Keratinocyte (primary cell): ENCODE measurements around the gene WDR3. TPM values are rescaled to one million over a fixed set of nuclear protein-coding genes. Genes with fewer than 3 reads are reported as not detected.

Source experiments
- DNase-seq: peaks from one replicate; pipeline ENCODE4 v3.0.0-alpha.2; 2011; ENCODE audit warnings: low read depth, missing footprints, low spot score
- FAIRE-seq: peaks from 2 replicates; lab custom pipeline; 2011; peaks lifted over from hg19 to GRCh38; lab: Jason Lieb, UNC
- H2AFZ ChIP-seq: 2 replicates; pipeline ENCODE4 v1.6.0; 2012; ENCODE audit warnings: low read length, control low read depth, inconsistent platforms; ENCODE audit not compliant: control insufficient read depth
- H3K27ac ChIP-seq: 2 replicates; pipeline ENCODE4 v1.5.1; 2011; ENCODE audit warnings: low read length; ENCODE audit not compliant: control insufficient read depth, insufficient read depth
- H3K27me3 ChIP-seq: 3 replicates; pipeline ENCODE4 v1.6.0; 2011; ENCODE audit warnings: low read length; ENCODE audit not compliant: control insufficient read depth, insufficient read depth; ENCODE audit errors: extremely low read depth
- H3K36me3 ChIP-seq, 2 experiments: 2 replicates in 1 of 2; 3 replicates in 1 of 2; pipeline ENCODE4 v1.5.1; 2011; ENCODE audit warnings: low read length in 2 of 2, mild to moderate bottlenecking in 1 of 2; ENCODE audit not compliant: control insufficient read depth in 2 of 2, insufficient read depth in 2 of 2; ENCODE audit errors: extremely low read depth in 1 of 2
- H3K4me1 ChIP-seq: 3 replicates; pipeline ENCODE4 v1.5.1; 2011; ENCODE audit warnings: low read length; ENCODE audit not compliant: control insufficient read depth, insufficient read depth; ENCODE audit errors: extremely low read depth
- H3K4me2 ChIP-seq: 3 replicates; pipeline ENCODE4 v1.6.0; 2011; ENCODE audit warnings: low read depth, low read length; ENCODE audit not compliant: control insufficient read depth, insufficient read depth; ENCODE audit errors: extremely low read depth
- H3K4me3 ChIP-seq, 3 experiments: fragments of 200-600 bp in 1 of 3; sonication (generic) in 1 of 3; 2 replicates in 2 of 3; 3 replicates in 1 of 3; pipeline ENCODE4 v1.5.1; 2011 to 2016; ENCODE audit warnings: low read length in 3 of 3, mild to moderate bottlenecking in 3 of 3, control low read depth in 2 of 3, inconsistent platforms in 1 of 3, low read depth in 1 of 3, mixed read lengths in 1 of 3, mixed run types in 1 of 3, moderate library complexity in 1 of 3; ENCODE audit not compliant: control insufficient read depth in 2 of 3, insufficient read depth in 2 of 3; ENCODE audit errors: extremely low read depth in 1 of 3
- H3K79me2 ChIP-seq: 2 replicates; pipeline ENCODE4 v1.6.0; 2012; ENCODE audit warnings: low read length; ENCODE audit not compliant: control insufficient read depth, insufficient read depth
- H3K9ac ChIP-seq: 3 replicates; pipeline ENCODE4 v1.6.0; 2011; ENCODE audit warnings: low read length; ENCODE audit not compliant: control insufficient read depth, insufficient read depth; ENCODE audit errors: extremely low read depth
- H3K9me1 ChIP-seq: 3 replicates; pipeline ENCODE4 v1.6.0; 2011; ENCODE audit warnings: low read length; ENCODE audit not compliant: control insufficient read depth, insufficient read depth; ENCODE audit errors: extremely low read depth
- H3K9me3 ChIP-seq: 2 replicates; pipeline ENCODE4 v1.5.1; 2012; ENCODE audit warnings: low read depth, low read length; ENCODE audit not compliant: control insufficient read depth
- H4K20me1 ChIP-seq: 3 replicates; pipeline ENCODE4 v1.6.0; 2011; ENCODE audit warnings: low read length; ENCODE audit not compliant: control insufficient read depth, insufficient read depth; ENCODE audit errors: extremely low read depth
- CTCF ChIP-seq, 3 experiments: IDR thresholded peaks in 1 of 3; conservative IDR thresholded peaks in 1 of 3; optimal IDR thresholded peaks in 1 of 3; 2 replicates in 2 of 3; 3 replicates in 1 of 3; pipeline versions ENCODE3 to v1.5.1; 2011; ENCODE audit warnings: low read length in 3 of 3, mild to moderate bottlenecking in 3 of 3, moderate library complexity in 2 of 3, control low read depth in 1 of 3, inconsistent platforms in 1 of 3; ENCODE audit not compliant: insufficient read depth in 2 of 3; ENCODE audit errors: extremely low read depth in 1 of 3
- EZH2 ChIP-seq: IDR thresholded peaks from one replicate; pipeline ENCODE4 v1.6.1; 2012; ENCODE audit warnings: inconsistent platforms, mild to moderate bottlenecking, low read length, moderate library complexity
- dilution Hi-C: fragments of 300-500 bp; cut with MboI; formaldehyde crosslinking; loops from one replicate; pipeline ENCODE4 v1.7.0; 2020; ENCODE audit warnings: low sequenced_read_pairs; ENCODE audit not compliant: extremely low pct_ligation_motif_present
- polyA plus RNA-seq, 5 experiments: library from polyadenylated mRNA; depleted of rRNA in 3 of 5; stranded (reverse) in 3 of 5; stranded (forward) in 1 of 5; unstranded in 1 of 5; fragments of >200 nt; gene quantifications; 1 replicate in 1 of 5; 2 replicates in 3 of 5; 3 replicates in 1 of 5; pipeline versions ENCODE4 v1.2.1 to v1.2.3, GENCODE V29; 2011 to 2012; ENCODE audit warnings: missing spikeins in 2 of 5, low read depth in 1 of 5, low replicate concordance in 1 of 5

Gene WDR3
- polyA plus RNA-seq, 1 donor (not counting 4 experiments of a cell fraction or from before 2014, with no cell fraction given) = 47.8 TPM

GRCh38 chr1:117930484-117930883 lies 945 bp downstream of the WDR3 start:
- Histone ChIP-seq H3K9me3 (no peaks in the 10 kb centered on the region), H3K4me1 (peaks cover 16% of the 10 kb centered on the region), H3K27ac (peak overlapping the region; percentile 75), H3K27me3 (no peaks in the 10 kb centered on the region), H3K9me1 (no peaks in the 10 kb centered on the region), H3K4me2 (peak overlapping the region; percentile 79), H3K4me3 (peak overlapping the region; percentile 93 to 100 (median 97)), H3K36me3 (peaks cover 5 to 15% of the 10 kb centered on the region in 2 experiments), H3K9ac (peak overlapping the region; percentile 92), H2AFZ (peak overlapping the region; percentile 100), H4K20me1 (no peaks in the 10 kb centered on the region), H3K79me2 (peaks cover 78% of the 10 kb centered on the region)
- no peak for DNase-seq
- dilution Hi-C loops = no loop called here
- TF ChIP-seq CTCF (optimal IDR thresholded peaks at IDR 0.05 in 1 of 3, IDR thresholded peaks at IDR 0.05 in 1 of 3, conservative IDR thresholded peaks at IDR 0.05 in 1 of 3; ENCODE audit: extremely low read depth in 1 of 3, insufficient read depth in 2 of 3, low read length in 3 of 3) (no peak), EZH2 (no peak)
- no peak for FAIRE-seq

- peaks cover 59% of the 10 kb centered on the region for H3K79me2 ChIP-seq
- H3K36me3 ChIP-seq = peaks cover 5 to 15% of the 10 kb centered on the region in 2 experiments
- H3K9ac ChIP-seq = no peak overlapping the region
- H3K4me2 ChIP-seq = no peak overlapping the region
- DNase-seq (no peak), FAIRE-seq (no peak)
- no peak overlapping the region for H2AFZ ChIP-seq
- H3K9me3 ChIP-seq = no peaks in the 10 kb centered on the region
- H3K9me1 ChIP-seq = no peaks in the 10 kb centered on the region
- no peak overlapping the region for H3K27ac ChIP-seq
- no peak for TF ChIP-seq CTCF (optimal IDR thresholded peaks at IDR 0.05 in 1 of 3, IDR thresholded peaks at IDR 0.05 in 1 of 3, conservative IDR thresholded peaks at IDR 0.05 in 1 of 3; ENCODE audit: extremely low read depth in 1 of 3, insufficient read depth in 2 of 3, low read length in 3 of 3)
- TF ChIP-seq EZH2 = no peak
- H4K20me1 ChIP-seq = no peaks in the 10 kb centered on the region
- dilution Hi-C loops = no loop called here
- no peaks in the 10 kb centered on the region for H3K27me3 ChIP-seq
- H3K4me3 ChIP-seq = no peak overlapping the region
- peaks cover 16% of the 10 kb centered on the region for H3K4me1 ChIP-seq
These were observed 3.0 kb downstream of the WDR3 start for GRCh38 chr1:117932576-117932975.
